GM12878 (cell line): ENCODE measurements around the gene FGGY. TPM values are rescaled to one million over a fixed set of nuclear protein-coding genes. Genes with fewer than 3 reads are reported as not detected.

Source experiments
- ATAC-seq: fragments of 200-7000 bp; cut with Tn5 transposase; 3 replicates; pipeline ENCODE4 v1.9.1; 2020; ENCODE audit warnings: mild to moderate bottlenecking, moderate library complexity
- BruUV-seq: library from RNA; stranded (reverse); fragments of 400-500 nt; replicated peaks from 2 replicates; lab custom pipeline; 2021; lab: Mats Ljungman, UMichigan
- CTCF ChIA-PET: fragments of 300-600 bp; sonication (Branson Sonifier 250); formaldehyde crosslinking; extraction: SDS; loops from one replicate; lab custom pipeline; 2021; ENCODE audit warnings: inconsistent platforms; lab: Yijun Ruan, JAX
- POLR2A ChIA-PET: fragments of 350-600 bp; formaldehyde crosslinking; extraction: SDS; loops from one replicate; lab custom pipeline; 2021; ENCODE audit warnings: inconsistent platforms; lab: Charles Lee
- RAD21 ChIA-PET: fragments of 300-600 bp; sonication (Branson Sonifier 250); formaldehyde crosslinking; loops from one replicate; lab custom pipeline; 2023; ENCODE audit warnings: antibody characterized with exemption; ENCODE audit not compliant: unreplicated experiment; lab: Charles Lee
- SMC1A ChIA-PET: fragments of 300-600 bp; sonication (Branson Sonifier 250); formaldehyde crosslinking; loops from one replicate; lab custom pipeline; 2023; ENCODE audit not compliant: unreplicated experiment, uncharacterized antibody; lab: Charles Lee
- DNase-seq: peaks from one replicate; pipeline ENCODE4 v3.0.0-alpha.2; 2011; ENCODE audit warnings: low read depth, low spot score
- FAIRE-seq: peaks from 3 replicates; lab custom pipeline; 2011; peaks lifted over from hg19 to GRCh38; lab: Jason Lieb, UNC
- H2AFZ ChIP-seq: 2 replicates; pipeline ENCODE4 v1.6.0; 2011; ENCODE audit warnings: low read depth, low read length, control low read depth; ENCODE audit not compliant: control insufficient read depth
- H3K27ac ChIP-seq: 2 replicates; pipeline ENCODE4 v1.5.1; 2011; ENCODE audit warnings: control low read depth; ENCODE audit not compliant: control insufficient read depth, insufficient read depth
- H3K27me3 ChIP-seq, 2 experiments: replicated peaks in 1 of 2; 2 replicates each; pipeline versions ENCODE4 v1.6.0 to v1.6.1; 2011; ENCODE audit warnings: low read length in 1 of 2; ENCODE audit not compliant: control insufficient read depth in 2 of 2, insufficient read depth in 2 of 2
- H3K36me3 ChIP-seq, 2 experiments: 2 replicates each; pipeline ENCODE4 v1.5.1; 2011; ENCODE audit warnings: low read length in 1 of 2; ENCODE audit not compliant: control insufficient read depth in 2 of 2, insufficient read depth in 2 of 2
- H3K4me1 ChIP-seq: 2 replicates; pipeline ENCODE4 v1.6.1; 2011; ENCODE audit warnings: mild to moderate bottlenecking, low read length, moderate library complexity, mixed read lengths; ENCODE audit not compliant: control insufficient read depth, insufficient read depth
- H3K4me2 ChIP-seq: 2 replicates; pipeline ENCODE4 v1.6.0; 2011; ENCODE audit warnings: control low read depth; ENCODE audit not compliant: control insufficient read depth, insufficient read depth
- H3K4me3 ChIP-seq: fragments of 200-600 bp; sonication (generic); 2 replicates; pipeline ENCODE4 v1.5.1; 2016
- H3K79me2 ChIP-seq: 2 replicates; pipeline ENCODE4 v1.6.0; 2011; ENCODE audit warnings: low read length; ENCODE audit not compliant: control insufficient read depth, insufficient read depth
- H3K9ac ChIP-seq: 2 replicates; pipeline ENCODE4 v1.8.0; 2011; ENCODE audit warnings: low read length, control low read depth, mixed read lengths; ENCODE audit not compliant: control insufficient read depth, insufficient read depth
- H3K9me3 ChIP-seq: replicated peaks from 3 replicates; pipeline ENCODE4 v1.5.1; 2011; ENCODE audit warnings: mild to moderate bottlenecking, low read length; ENCODE audit not compliant: control insufficient read depth, insufficient read depth
- H4K20me1 ChIP-seq: 2 replicates; pipeline ENCODE4 v1.6.0; 2011; ENCODE audit not compliant: control insufficient read depth, insufficient read depth
- CBX3 ChIP-seq: fragments of 200-600 bp; sonication (generic); IDR thresholded peaks from 2 replicates; pipeline ENCODE4 v1.6.1; 2016; ENCODE audit warnings: low read depth, borderline replicate concordance
- CREB1 ChIP-seq: IDR thresholded peaks from 2 replicates; pipeline ENCODE4 v1.6.1; 2012; ENCODE audit warnings: low read depth, mild to moderate bottlenecking, inconsistent platforms
- ETV6 ChIP-seq, 2 experiments: fragments of 450-650 bp in 1 of 2; IDR thresholded peaks in 1 of 2; conservative IDR thresholded peaks in 1 of 2; 2 replicates each; pipeline ENCODE4 v1.6.1; 2014; ENCODE audit warnings: antibody characterized with exemption in 1 of 2, borderline replicate concordance in 1 of 2, low read depth in 1 of 2, mild to moderate bottlenecking in 1 of 2, moderate library complexity in 1 of 2
- FOXK2 ChIP-seq: fragments of 450-650 bp; IDR thresholded peaks from 2 replicates; pipeline ENCODE4 v1.6.1; 2017; ENCODE audit warnings: mild to moderate bottlenecking, moderate library complexity
- HCFC1 ChIP-seq: fragments of 150-350 bp; IDR thresholded peaks from 2 replicates; pipeline ENCODE4 v1.6.1; 2014; ENCODE audit warnings: low read length
- HDAC6 ChIP-seq: fragments of 200-600 bp; sonication (generic); IDR thresholded peaks from one replicate; pipeline ENCODE4 v1.8.0; 2017; ENCODE audit warnings: antibody characterized with exemption; ENCODE audit not compliant: unreplicated experiment
- NFXL1 ChIP-seq: fragments of 450-650 bp; IDR thresholded peaks from 2 replicates; pipeline ENCODE4 v1.6.1; 2017; ENCODE audit warnings: antibody characterized with exemption, mild to moderate bottlenecking, borderline replicate concordance
- NR2C1 ChIP-seq: fragments of 450-650 bp; IDR thresholded peaks from 2 replicates; pipeline ENCODE4 v1.6.1; 2017; ENCODE audit warnings: antibody characterized with exemption, mild to moderate bottlenecking, moderate library complexity
- NRF1 ChIP-seq: conservative IDR thresholded peaks from 2 replicates; pipeline ENCODE4 v1.6.1; 2011; ENCODE audit warnings: mild to moderate bottlenecking, low read depth, low read length, improper control_type of control experiment
- POLR2A ChIP-seq: IDR thresholded peaks from 2 replicates; pipeline ENCODE4 v1.6.1; 2011; ENCODE audit warnings: low read depth, mild to moderate bottlenecking, low read length
- RCOR1 ChIP-seq: conservative IDR thresholded peaks from 2 replicates; pipeline ENCODE4 v1.6.1; 2012; ENCODE audit warnings: low read depth, low read length, improper control_type of control experiment
- RUNX3 ChIP-seq: IDR thresholded peaks from 2 replicates; pipeline ENCODE4 v1.6.1; 2012; ENCODE audit warnings: low read length, inconsistent platforms
- TCF12 ChIP-seq: IDR thresholded peaks from 2 replicates; pipeline ENCODE4 v1.6.1; 2011; ENCODE audit warnings: low read depth, mild to moderate bottlenecking, low read length
- WGBS: methylation state at CpG from one replicate; pipeline ENCODE4 v1.1.6; 2016; ENCODE audit warnings: low lambda C conversion rate; ENCODE audit not compliant: insufficient replicate concordance, insufficient coverage; ENCODE audit errors: missing lambda C conversion rate; 5-methylcytosine and 5-hydroxymethylcytosine counted together
- in situ Hi-C: fragments of 300-500 bp; cut with MboI; formaldehyde crosslinking; loops from 9 replicates; pipeline ENCODE4 v1.14.3; 2018; ENCODE audit warnings: mixed read lengths
- intact Hi-C: fragments of 100-400 bp; cut with micrococcal nuclease; formaldehyde crosslinking; loops from one replicate; pipeline ENCODE4 v1.14.2; 2022; ENCODE audit not compliant: unreplicated experiment
- polyA plus RNA-seq, 11 experiments: library from polyadenylated mRNA; depleted of rRNA in 4 of 11; unstranded in 6 of 11; stranded (reverse) in 5 of 11; fragments of >200 nt; fragmentation: Nextera tagmentation in 4 of 11; fragmentation: Illumina TruSeq in 1 of 11; extraction: Ambion mirVana in 4 of 11; extraction: Trizol in 1 of 11; gene quantifications; 1 replicate in 1 of 11; 2 replicates in 10 of 11; pipeline versions ENCODE4 v1.2.1 to v1.2.3, GENCODE V29; 2011 to 2016; ENCODE audit warnings: inconsistent platforms in 2 of 11, missing spikeins in 2 of 11, low read depth in 1 of 11
- total RNA-seq, 4 experiments: library from RNA; depleted of rRNA in 3 of 4; stranded (reverse); fragments of >200 nt in 3 of 4; fragmentation: Illumina TruSeq in 1 of 4; extraction: Trizol in 1 of 4; gene quantifications; 2 replicates each; pipeline versions ENCODE4 v1.2.1 to v1.2.3, GENCODE V29; 2013 to 2021
- TF ChIP-seq, protein P1 (sequence below): fragments of 450-650 bp; IDR thresholded peaks from 2 replicates; pipeline ENCODE4 v1.6.1; 2018; ENCODE audit warnings: borderline replicate concordance, mild to moderate bottlenecking; ENCODE audit not compliant: partially characterized antibody
- TF ChIP-seq, protein P2 (sequence below): fragments of 450-650 bp; formaldehyde crosslinking; IDR thresholded peaks from 2 replicates; pipeline ENCODE4 v1.5.0; 2022; ENCODE audit warnings: mild to moderate bottlenecking, missing genetic modification characterization
- TF ChIP-seq, protein P3 (sequence below): fragments of 150-350 bp; IDR thresholded peaks from 2 replicates; pipeline ENCODE4 v1.6.1; 2014; ENCODE audit warnings: mild to moderate bottlenecking, low read depth, low read length

Gene FGGY
- total and polyA plus RNA-seq, 10 of the 15 experiments (the other 5 are each of a cell fraction or from before 2014, with no cell fraction given): 6.2 to 11.9 (median 7.5) TPM

DNA sequence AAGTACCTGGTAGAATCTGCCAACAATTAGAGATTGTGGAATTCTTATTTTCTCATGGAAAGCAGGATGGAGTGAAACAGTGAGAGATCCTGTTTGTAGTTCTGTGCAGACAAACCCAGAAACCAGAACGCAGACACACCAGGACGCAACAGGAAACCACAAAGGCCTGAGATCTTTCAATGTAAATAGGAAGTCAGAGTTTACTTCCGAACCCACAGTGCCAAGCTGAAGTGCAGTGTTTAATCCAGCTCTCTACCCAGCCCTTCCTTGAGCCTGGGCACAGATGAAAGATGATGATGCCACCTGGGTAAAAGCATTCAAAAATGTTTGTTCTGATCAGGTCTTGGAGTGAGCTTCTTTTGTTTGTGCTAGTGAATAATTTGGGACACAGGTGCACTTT, 273.6 kb downstream of the FGGY start:
- Histone ChIP-seq H3K36me3 (no peaks in the 10 kb centered on the region), H3K27ac (no peak overlapping the region), H3K9me3 (no peaks in the 10 kb centered on the region; the same call in 2 of the 3 replicates), H3K9ac (no peak overlapping the region), H3K4me3 (no peak overlapping the region), H4K20me1 (no peaks in the 10 kb centered on the region), H3K4me1 (peaks cover 6% of the 10 kb centered on the region), H2AFZ (no peak overlapping the region), H3K4me2 (no peak overlapping the region), H3K27me3 (no peaks in the 10 kb centered on the region), H3K79me2 (no peaks in the 10 kb centered on the region)
- ATAC-seq (peak; percentile 64), DNase-seq (no peak), FAIRE-seq (peak; percentile 31)
- BruUV-seq: no TSS peak
- in situ Hi-C loops: no loop called here
- intact Hi-C loops: no loop called here
- TF ChIP-seq NRF1 (no peak), RUNX3 (peak; percentile 76), HCFC1 (no peak), RCOR1 (no peak), CBX3 (no peak), NR2C1 (no peak), ETV6 (conservative IDR thresholded peaks at IDR 0.05 in 1 of 2, IDR thresholded peaks at IDR 0.05 in 1 of 2; ENCODE audit: borderline replicate concordance in 1 of 2, low read depth in 1 of 2) (peak in 1 of 2 experiments; percentile 75; a peak in 1 of 4 replicates), HDAC6 (no peak), FOXK2 (no peak), NFXL1 (no peak), POLR2A (no peak), CREB1 (no peak), TCF12 (no peak)
- TF ChIP-seq, protein P1, sequence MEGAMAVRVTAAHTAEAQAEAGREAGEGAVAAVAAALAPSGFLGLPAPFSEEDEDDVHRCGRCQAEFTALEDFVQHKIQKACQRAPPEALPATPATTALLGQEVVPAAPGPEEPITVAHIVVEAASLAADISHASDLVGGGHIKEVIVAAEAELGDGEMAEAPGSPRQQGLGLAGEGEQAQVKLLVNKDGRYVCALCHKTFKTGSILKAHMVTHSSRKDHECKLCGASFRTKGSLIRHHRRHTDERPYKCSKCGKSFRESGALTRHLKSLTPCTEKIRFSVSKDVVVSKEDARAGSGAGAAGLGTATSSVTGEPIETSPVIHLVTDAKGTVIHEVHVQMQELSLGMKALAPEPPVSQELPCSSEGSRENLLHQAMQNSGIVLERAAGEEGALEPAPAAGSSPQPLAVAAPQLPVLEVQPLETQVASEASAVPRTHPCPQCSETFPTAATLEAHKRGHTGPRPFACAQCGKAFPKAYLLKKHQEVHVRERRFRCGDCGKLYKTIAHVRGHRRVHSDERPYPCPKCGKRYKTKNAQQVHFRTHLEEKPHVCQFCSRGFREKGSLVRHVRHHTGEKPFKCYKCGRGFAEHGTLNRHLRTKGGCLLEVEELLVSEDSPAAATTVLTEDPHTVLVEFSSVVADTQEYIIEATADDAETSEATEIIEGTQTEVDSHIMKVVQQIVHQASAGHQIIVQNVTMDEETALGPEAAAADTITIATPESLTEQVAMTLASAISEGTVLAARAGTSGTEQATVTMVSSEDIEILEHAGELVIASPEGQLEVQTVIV: no peak
- TF ChIP-seq, protein P2, sequence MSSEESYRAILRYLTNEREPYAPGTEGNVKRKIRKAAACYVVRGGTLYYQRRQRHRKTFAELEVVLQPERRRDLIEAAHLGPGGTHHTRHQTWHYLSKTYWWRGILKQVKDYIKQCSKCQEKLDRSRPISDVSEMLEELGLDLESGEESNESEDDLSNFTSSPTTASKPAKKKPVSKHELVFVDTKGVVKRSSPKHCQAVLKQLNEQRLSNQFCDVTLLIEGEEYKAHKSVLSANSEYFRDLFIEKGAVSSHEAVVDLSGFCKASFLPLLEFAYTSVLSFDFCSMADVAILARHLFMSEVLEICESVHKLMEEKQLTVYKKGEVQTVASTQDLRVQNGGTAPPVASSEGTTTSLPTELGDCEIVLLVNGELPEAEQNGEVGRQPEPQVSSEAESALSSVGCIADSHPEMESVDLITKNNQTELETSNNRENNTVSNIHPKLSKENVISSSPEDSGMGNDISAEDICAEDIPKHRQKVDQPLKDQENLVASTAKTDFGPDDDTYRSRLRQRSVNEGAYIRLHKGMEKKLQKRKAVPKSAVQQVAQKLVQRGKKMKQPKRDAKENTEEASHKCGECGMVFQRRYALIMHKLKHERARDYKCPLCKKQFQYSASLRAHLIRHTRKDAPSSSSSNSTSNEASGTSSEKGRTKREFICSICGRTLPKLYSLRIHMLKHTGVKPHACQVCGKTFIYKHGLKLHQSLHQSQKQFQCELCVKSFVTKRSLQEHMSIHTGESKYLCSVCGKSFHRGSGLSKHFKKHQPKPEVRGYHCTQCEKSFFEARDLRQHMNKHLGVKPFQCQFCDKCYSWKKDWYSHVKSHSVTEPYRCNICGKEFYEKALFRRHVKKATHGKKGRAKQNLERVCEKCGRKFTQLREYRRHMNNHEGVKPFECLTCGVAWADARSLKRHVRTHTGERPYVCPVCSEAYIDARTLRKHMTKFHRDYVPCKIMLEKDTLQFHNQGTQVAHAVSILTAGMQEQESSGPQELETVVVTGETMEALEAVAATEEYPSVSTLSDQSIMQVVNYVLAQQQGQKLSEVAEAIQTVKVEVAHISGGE (CRISPR knock-in tag): no peak
- TF ChIP-seq, protein P3, sequence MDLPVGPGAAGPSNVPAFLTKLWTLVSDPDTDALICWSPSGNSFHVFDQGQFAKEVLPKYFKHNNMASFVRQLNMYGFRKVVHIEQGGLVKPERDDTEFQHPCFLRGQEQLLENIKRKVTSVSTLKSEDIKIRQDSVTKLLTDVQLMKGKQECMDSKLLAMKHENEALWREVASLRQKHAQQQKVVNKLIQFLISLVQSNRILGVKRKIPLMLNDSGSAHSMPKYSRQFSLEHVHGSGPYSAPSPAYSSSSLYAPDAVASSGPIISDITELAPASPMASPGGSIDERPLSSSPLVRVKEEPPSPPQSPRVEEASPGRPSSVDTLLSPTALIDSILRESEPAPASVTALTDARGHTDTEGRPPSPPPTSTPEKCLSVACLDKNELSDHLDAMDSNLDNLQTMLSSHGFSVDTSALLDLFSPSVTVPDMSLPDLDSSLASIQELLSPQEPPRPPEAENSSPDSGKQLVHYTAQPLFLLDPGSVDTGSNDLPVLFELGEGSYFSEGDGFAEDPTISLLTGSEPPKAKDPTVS: no peak
- ChIA-PET CTCF (interaction anchor here (1.6 kb wide), 1 partner anchor 10 kb away, joined by 6 read pairs; no protein-coding TSS in a partner anchor), RAD21 (no interaction called here), POLR2A (no interaction called here), SMC1A (interaction anchor here (0.6 to 1.7 kb wide), 3 partner anchors 9 to 850 kb away, joined by 3 read pairs; no protein-coding TSS in a partner anchor)
- WGBS: 0% methylated on average over 3 of the region's 3 CpGs
